Ovary (tissue), 9 donors: Measurements from ENCODE around the gene TMEM140. TPM values are rescaled to one million over a fixed set of nuclear protein-coding genes. Genes with fewer than 3 reads are reported as not detected.

Source experiments
- DNase-seq, 5 donors: peaks; one replicate each; pipeline ENCODE4 v3.0.0-alpha.2; 2019 to 2020
- H3K27ac ChIP-seq, 2 donors: fragments of 200-600 bp; one replicate each; pipeline versions ENCODE4 v1.5.1 to v1.8.0; 2019 to 2022
- H3K27me3 ChIP-seq: fragments of 200-600 bp; one replicate; pipeline ENCODE4 v1.8.0; 2022
- H3K36me3 ChIP-seq: fragments of 200-600 bp; sonication (generic); one replicate; pipeline ENCODE4 v1.5.1; 2019
- H3K4me1 ChIP-seq: one replicate; pipeline ENCODE4 v1.8.1; 2013; ENCODE audit warnings: mild to moderate bottlenecking, moderate library complexity; ENCODE audit not compliant: insufficient read depth
- H3K4me3 ChIP-seq: fragments of 200-600 bp; sonication (generic); one replicate; pipeline ENCODE4 v1.5.1; 2017
- H3K9me3 ChIP-seq, 2 donors: fragments of 200-600 bp in 1 of 2; sonication (generic) in 1 of 2; one replicate each; pipeline versions ENCODE4 v1.5.1 to v1.8.1; 2013 to 2019; ENCODE audit warnings: mild to moderate bottlenecking in 1 of 2, moderate library complexity in 1 of 2
- CTCF ChIP-seq, 3 donors: fragments of 450-650 bp in 2 of 3; fragments of 200-600 bp in 1 of 3; IDR thresholded peaks; one replicate each; pipeline versions ENCODE4 v1.5.1 to v1.8.0; 2016 to 2022; ENCODE audit warnings: antibody characterized with exemption in 3 of 3, mild to moderate bottlenecking in 1 of 3
- EP300 ChIP-seq: sonication (generic); formaldehyde crosslinking; IDR thresholded peaks from one replicate; pipeline ENCODE4 v1.6.1; 2017; ENCODE audit warnings: antibody characterized with exemption
- POLR2A ChIP-seq: fragments of 450-650 bp; IDR thresholded peaks from one replicate; pipeline ENCODE4 v1.6.1; 2017; ENCODE audit warnings: antibody characterized with exemption, mild to moderate bottlenecking, moderate library complexity
- WGBS, 3 donors: extraction: QIAGEN DNeasy Blood & Tissue Kit in 1 of 3; methylation state at CpG; one replicate each; pipeline versions ENCODE4 v1.1.5 to v1.1.7; 2013 to 2017; 5-methylcytosine and 5-hydroxymethylcytosine counted together
- intact Hi-C, 4 donors: fragments of 100-400 bp; cut with DNase I; formaldehyde crosslinking; loops; one replicate each; pipeline versions ENCODE4 v1.11.0 to v1.15.1; 2022 to 2023
- polyA plus RNA-seq, 2 donors: library from polyadenylated mRNA; stranded (reverse); fragments of 200-250 nt in 1 of 2; fragments of 350-450 nt in 1 of 2; fragmentation: Illumina TruSeq in 1 of 2; extraction: RNeasy Lipid Tissue Mini Kit (QIAGEN cat#74804) in 1 of 2; gene quantifications; one replicate each; pipeline ENCODE4 v1.2.3, GENCODE V29; 2013 to 2014
- total RNA-seq, 7 donors: library from RNA; depleted of rRNA in 2 of 7; stranded (reverse); fragments of >200 nt in 2 of 7; fragmentation: NEBNext Ultra II Directional in 3 of 7; extraction: Animal tissue kit (Norgen Biotek cat#: 25700) in 3 of 7; gene quantifications; one replicate each; pipeline versions ENCODE4 v1.1.0 to v1.2.4, GENCODE V29; 2016 to 2023
- donor health status: DM: no; HTN: no; CAD: no; lungs with moderate emphysema.
- donor health status: DM: no; HTN: no; CAD: no.
- donor health status: Bipolar disorder and iron deficiency.
- donor health status: DM: yes; HTN: yes; CAD: no.
- donor health status: DM: no; HTN: no; CAD: no.
- donor health status: DM: yes; HTN: yes; CAD: no.

TMEM140 gene
- total and polyA plus RNA-seq, 9 donors: 5.9 to 25.0 (median 8.5) TPM

DNA sequence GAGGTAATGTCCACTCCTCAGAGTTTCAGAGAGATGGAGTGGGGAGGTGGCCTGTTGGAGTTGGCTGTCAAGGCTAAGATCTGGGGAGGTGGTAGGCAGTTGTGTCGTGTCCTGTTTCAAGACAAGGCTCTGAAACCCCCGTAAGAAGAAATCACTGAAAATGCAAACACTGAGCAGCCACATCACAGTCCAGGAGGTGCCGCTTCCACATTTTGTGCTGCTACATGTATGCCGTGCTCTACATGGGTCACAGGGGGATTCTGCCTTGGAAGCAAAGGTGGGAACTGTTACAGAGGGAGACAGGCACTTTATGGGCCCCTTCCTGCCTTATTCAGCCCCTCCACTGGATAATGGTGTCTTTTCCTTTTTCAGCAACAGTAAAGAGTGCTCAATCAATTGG lies 51.6 kb downstream of the TMEM140 start:
- Histone ChIP-seq H3K27ac (no peak overlapping the region), H3K4me3 (no peak overlapping the region), H3K27me3 (no peaks in the 10 kb centered on the region), H3K36me3 (no peaks in the 10 kb centered on the region), H3K4me1 (peaks cover 4% of the 10 kb centered on the region), H3K9me3 (no peaks in the 10 kb centered on the region)
- intact Hi-C loops: no loop called here
- 91 to 95% (median 93%) methylated on average over 4 of the region's 4 CpGs for WGBS, 3 donors
- TF ChIP-seq EP300: no peak
- TF ChIP-seq CTCF (IDR thresholded peaks at IDR 0.05): no peak
- no peak for TF ChIP-seq POLR2A
- DNase-seq: no peak

- no peak for DNase-seq
- WGBS, 3 donors: 49 to 58% (median 53%) methylated on average over 3 of the region's 3 CpGs
- Histone ChIP-seq H3K36me3 (no peaks in the 10 kb centered on the region), H3K27me3 (no peaks in the 10 kb centered on the region), H3K9me3 (no peaks in the 10 kb centered on the region), H3K4me1 (no peaks in the 10 kb centered on the region), H3K4me3 (no peak overlapping the region), H3K27ac (no peak overlapping the region)
- no peak for TF ChIP-seq CTCF (IDR thresholded peaks at IDR 0.05)
- intact Hi-C loops: no loop called here
Measured at GRCh38 chr7:135200821-135201331, 53.0 kb downstream of the TMEM140 start.

- Histone ChIP-seq H3K27me3 (no peaks in the 10 kb centered on the region), H3K36me3 (no peaks in the 10 kb centered on the region), H3K4me3 (no peak overlapping the region), H3K9me3 (no peaks in the 10 kb centered on the region), H3K4me1 (no peaks in the 10 kb centered on the region), H3K27ac (no peak overlapping the region)
- TF ChIP-seq CTCF (IDR thresholded peaks at IDR 0.05) (no peak), EP300 (no peak), POLR2A (no peak)
- 68 to 84% (median 70%) methylated on average over 2 of the region's 2 CpGs for WGBS, 3 donors
- intact Hi-C loops: no loop called here
- no peak for DNase-seq
Measured at GRCh38 chr7:135201350-135201749, 53.5 kb downstream of the TMEM140 start.

- peaks cover 1% of the 10 kb centered on the region for H3K4me1 ChIP-seq
- intact Hi-C loops: no loop called here
- no peaks in the 10 kb centered on the region for H3K27me3 ChIP-seq
- WGBS, 3 donors: 47 to 55% (median 55%) methylated on average over 6 of the region's 6 CpGs
- H3K27ac ChIP-seq: no peak overlapping the region
- no peak overlapping the region for H3K4me3 ChIP-seq
- H3K36me3 ChIP-seq: no peaks in the 10 kb centered on the region
- peak in 2 of 5 donors; percentile 56 to 61 for DNase-seq
- no peaks in the 10 kb centered on the region for H3K9me3 ChIP-seq
- TF ChIP-seq EP300 (no peak), CTCF (IDR thresholded peaks at IDR 0.05) (no peak)
Measured at GRCh38 chr7:135204341-135204749, 56.5 kb downstream of the TMEM140 start.

GRCh38 chr7:135204876-135205275 lies 57.0 kb downstream of the TMEM140 start:
- DNase-seq: no peak
- TF ChIP-seq POLR2A (no peak), EP300 (no peak), CTCF (IDR thresholded peaks at IDR 0.05) (no peak)
- Histone ChIP-seq H3K27me3 (no peaks in the 10 kb centered on the region), H3K4me3 (no peak overlapping the region), H3K4me1 (peaks cover 1% of the 10 kb centered on the region), H3K27ac (no peak overlapping the region), H3K9me3 (no peaks in the 10 kb centered on the region), H3K36me3 (no peaks in the 10 kb centered on the region)
- intact Hi-C loops: no loop called here
- 77 to 81% (median 78%) methylated on average over 5 of the region's 5 CpGs for WGBS, 3 donors
